Stimulated activated naive CD8-positive, alpha-beta T cell treated with anti-CD3 and anti-CD28 coated beads, Interleukin-15, amount 100 ng/mL, for 72 hours (primary cell): ENCODE measurements around the gene SEMG2.

Experiments
- ATAC-seq: fragments of 150-1000 bp; cut with Tn5 transposase; 2 replicates; pipeline ENCODE4 v1.10.0; 2021; ENCODE audit warnings: mild to moderate bottlenecking, moderate library complexity
- DNase-seq, 2 donors: peaks; one replicate each; pipeline ENCODE4 v3.0.0; 2021 to 2022
- H3K27ac Mint-ChIP-seq, 2 donors: one replicate each; pipeline ENCODE4 v1.8.0; 2022; ENCODE audit warnings: mild to moderate bottlenecking in 2 of 2, mixed read lengths in 2 of 2, moderate library complexity in 2 of 2
- H3K27me3 Mint-ChIP-seq: one replicate; pipeline ENCODE4 v1.8.0; 2022; ENCODE audit warnings: mixed read lengths
- H3K4me1 Mint-ChIP-seq: one replicate; pipeline ENCODE4 v1.8.0; 2022; ENCODE audit warnings: mild to moderate bottlenecking, mixed read lengths
- H3K4me3 Mint-ChIP-seq, 2 donors: one replicate each; pipeline ENCODE4 v1.8.0; 2022; ENCODE audit warnings: mild to moderate bottlenecking in 2 of 2, mixed read lengths in 2 of 2, moderate library complexity in 1 of 2
- H3K9me3 Mint-ChIP-seq, 2 donors: one replicate each; pipeline ENCODE4 v1.8.0; 2022; ENCODE audit warnings: mixed read lengths in 2 of 2

The SEMG2 gene, protein sequence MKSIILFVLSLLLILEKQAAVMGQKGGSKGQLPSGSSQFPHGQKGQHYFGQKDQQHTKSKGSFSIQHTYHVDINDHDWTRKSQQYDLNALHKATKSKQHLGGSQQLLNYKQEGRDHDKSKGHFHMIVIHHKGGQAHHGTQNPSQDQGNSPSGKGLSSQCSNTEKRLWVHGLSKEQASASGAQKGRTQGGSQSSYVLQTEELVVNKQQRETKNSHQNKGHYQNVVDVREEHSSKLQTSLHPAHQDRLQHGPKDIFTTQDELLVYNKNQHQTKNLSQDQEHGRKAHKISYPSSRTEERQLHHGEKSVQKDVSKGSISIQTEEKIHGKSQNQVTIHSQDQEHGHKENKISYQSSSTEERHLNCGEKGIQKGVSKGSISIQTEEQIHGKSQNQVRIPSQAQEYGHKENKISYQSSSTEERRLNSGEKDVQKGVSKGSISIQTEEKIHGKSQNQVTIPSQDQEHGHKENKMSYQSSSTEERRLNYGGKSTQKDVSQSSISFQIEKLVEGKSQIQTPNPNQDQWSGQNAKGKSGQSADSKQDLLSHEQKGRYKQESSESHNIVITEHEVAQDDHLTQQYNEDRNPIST

DNA sequence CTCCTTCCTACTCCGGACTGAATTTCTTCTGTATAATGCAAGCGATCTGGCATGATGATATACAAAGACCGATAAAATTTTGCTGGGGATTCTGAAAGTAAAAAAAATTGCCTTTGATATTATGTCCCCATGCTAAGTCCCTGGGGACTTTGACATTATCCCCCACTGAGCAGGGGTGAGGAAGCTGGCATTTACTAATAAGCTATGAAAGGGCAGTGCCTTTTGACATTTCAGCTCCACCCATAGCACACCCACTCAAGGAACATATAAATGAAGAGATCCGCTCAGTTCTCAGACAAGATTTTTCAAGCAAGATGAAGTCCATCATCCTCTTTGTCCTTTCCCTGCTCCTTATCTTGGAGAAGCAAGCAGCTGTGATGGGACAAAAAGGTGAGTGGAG, at the start of gene SEMG2:
Gene SEMG2, plus strand, starts transcription at position 298 of the 400 bp plus-strand sequence. Its CDS starts 17 bp downstream, at position 315.
- ATAC-seq, result no peak
- Mint-ChIP-seq H3K9me3 (no peaks in the 10 kb centered on the region), H3K4me3 (no peak within 1 kb of the TSS), H3K27ac (no peak within 1 kb of the TSS), H3K4me1 (no peaks in the 10 kb centered on the region), H3K27me3 (peaks cover 27% of the 10 kb centered on the region)
- DNase-seq, result no peak

DNA sequence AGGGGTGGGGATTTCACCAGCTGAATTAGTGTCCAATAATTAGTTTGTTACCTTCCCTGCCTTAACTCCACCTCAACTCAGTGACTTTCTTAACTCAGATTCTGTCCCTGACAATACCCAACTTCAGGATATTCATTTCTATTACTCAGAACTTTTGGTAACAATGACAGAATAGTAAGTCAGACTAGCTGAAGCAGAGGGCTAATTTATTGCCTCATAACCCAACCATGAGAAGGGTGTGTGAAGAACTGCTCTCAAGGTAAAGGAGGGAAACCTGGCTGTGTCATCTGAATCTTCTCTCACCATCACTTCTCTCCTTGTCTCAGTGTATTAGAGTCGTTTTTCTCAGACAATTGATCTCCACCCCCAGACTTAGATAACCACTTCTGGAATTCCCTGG, 47.7 kb upstream of the SEMG2 start:
- H3K27ac Mint-ChIP-seq, result no peak overlapping the region
- H3K9me3 Mint-ChIP-seq, result no peaks in the 10 kb centered on the region
- DNase-seq (no peak), ATAC-seq (no peak)
- no peak overlapping the region for H3K4me3 Mint-ChIP-seq
- no peaks in the 10 kb centered on the region for H3K4me1 Mint-ChIP-seq
- H3K27me3 Mint-ChIP-seq, result peaks cover 28% of the 10 kb centered on the region

DNA sequence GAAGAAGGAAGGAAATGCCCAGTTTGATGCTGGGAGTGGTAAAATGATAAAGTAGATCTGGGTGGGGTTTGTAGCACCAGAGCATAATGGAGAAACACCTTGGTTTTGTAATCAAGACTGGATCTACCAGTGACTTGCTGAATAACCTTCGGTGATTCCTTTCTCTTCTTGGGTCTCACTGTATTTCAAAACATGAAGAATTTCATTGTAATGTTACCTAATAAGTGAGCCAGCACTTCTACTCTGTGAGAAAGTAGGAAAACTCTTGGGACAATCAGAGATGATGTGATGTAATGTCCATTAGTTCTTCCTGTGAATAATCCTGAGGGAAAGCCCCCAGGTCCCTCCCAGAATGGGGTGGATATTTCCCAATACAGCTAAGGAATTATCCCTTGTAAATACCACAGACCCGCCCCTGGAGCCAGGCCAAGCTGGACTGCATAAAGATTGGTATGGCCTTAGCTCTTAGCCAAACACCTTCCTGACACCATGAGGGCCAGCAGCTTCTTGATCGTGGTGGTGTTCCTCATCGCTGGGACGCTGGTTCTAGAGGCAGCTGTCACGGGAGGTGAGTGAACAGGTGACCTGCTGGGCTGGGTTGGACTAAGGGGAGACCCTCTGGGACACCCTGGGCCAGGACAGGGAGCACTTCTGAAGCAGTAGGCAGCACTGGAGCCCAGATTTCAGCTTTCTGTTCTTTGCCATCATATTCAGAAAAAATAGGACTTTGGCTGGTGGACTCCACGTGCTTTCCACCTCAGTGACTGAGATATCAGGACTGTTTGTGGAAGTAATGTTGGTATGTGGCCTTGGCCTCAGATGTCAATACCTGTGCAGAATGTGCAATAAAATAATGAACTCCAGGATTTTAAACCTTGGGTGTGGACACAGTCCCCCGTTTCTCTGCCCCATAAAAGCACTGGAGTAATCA, 46.5 kb upstream of the SEMG2 start, which contains the start of gene PI3:
Gene PI3, plus strand, starts transcription at position 469 of the 931 bp plus-strand sequence. Its CDS starts 21 bp downstream, at position 490.
- Mint-ChIP-seq H3K27ac (no peak within 1 kb of the TSS), H3K9me3 (no peaks in the 10 kb centered on the region), H3K4me3 (no peak within 1 kb of the TSS), H3K4me1 (no peaks in the 10 kb centered on the region), H3K27me3 (peaks cover 28% of the 10 kb centered on the region)
- no peak for DNase-seq
- ATAC-seq, result no peak

DNA sequence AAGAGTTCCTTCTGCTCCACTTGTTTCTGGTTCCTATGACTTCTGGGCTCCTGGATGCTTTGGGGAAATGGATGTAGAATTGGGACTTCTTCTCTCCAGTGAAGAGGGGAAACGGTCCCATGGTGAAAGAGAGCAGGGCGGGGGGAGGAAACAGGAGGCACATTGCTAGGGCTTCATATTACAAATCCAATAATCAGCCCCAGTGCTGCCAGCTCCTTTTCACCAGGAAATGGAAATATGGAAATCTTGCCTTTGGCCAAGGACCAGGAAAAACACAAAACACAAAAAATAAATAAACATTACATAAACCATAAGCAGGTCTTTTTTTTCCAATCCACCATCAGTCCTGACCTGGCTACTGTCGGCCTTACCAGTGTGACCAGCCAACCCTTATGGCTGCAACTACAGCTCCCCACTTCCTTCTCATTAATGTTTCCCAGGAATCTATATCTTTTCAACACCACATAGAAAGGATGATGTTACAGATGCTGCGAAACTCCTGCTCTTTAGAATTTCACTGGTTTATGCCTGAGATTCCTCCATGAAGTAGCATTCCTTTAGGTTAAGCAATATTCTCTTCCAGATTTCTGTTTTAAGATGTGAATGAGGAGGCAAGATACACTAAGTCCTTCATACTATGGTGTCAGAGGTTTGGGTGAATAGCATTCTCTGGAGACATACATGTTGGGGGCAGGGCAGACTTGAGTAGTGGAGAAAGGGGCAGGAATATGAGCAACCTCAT, 44.5 kb upstream of the SEMG2 start:
- Mint-ChIP-seq H3K27ac (no peak overlapping the region), H3K9me3 (no peaks in the 10 kb centered on the region), H3K4me1 (no peaks in the 10 kb centered on the region), H3K27me3 (peaks cover 17% of the 10 kb centered on the region), H3K4me3 (no peak overlapping the region)
- no peak for DNase-seq
- no peak for ATAC-seq

DNA sequence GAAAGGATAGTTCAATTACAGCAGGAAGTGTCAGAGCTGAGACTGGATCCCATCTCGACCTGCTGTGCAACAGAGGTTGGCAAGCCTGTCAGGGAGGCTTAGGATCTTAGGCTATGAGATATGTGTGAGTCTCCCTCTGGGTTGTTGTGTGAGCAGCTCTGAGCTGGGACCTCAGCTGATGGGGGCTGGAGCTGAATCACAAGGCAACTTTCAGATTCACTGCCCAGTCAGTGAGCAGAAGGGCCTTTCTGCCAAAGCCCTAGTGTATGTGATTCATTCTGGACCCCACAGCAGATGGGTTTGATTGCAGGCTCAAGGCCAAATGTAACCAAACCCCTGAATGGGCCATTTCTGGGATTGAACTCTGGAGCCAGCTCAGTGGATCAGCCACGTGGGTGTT, 42.0 kb upstream of the SEMG2 start:
- ATAC-seq (no peak), DNase-seq (no peak)
- Mint-ChIP-seq H3K4me1 (no peaks in the 10 kb centered on the region), H3K27me3 (peaks cover 17% of the 10 kb centered on the region), H3K9me3 (no peaks in the 10 kb centered on the region), H3K4me3 (no peak overlapping the region), H3K27ac (no peak overlapping the region)

DNA sequence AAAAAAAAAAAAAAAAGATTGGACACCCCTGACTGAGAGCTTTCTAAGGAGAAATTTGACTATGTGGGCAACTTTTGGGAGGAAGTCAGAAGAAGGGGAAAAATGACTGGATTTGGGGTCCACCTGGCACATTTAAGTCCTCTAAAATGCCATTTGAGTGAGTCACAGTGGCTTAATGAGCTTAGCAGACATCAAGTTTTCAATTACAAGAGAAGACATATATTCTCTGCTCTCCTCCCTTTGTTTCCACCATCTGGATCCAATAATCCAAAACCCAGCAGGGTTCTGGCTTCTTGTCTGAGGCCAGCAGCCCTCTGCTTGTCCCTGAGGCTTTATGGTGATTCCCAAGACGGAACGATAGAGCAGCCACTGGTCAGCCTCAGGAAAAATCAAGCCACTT, 39.5 kb upstream of the SEMG2 start:
- Mint-ChIP-seq H3K4me3 (no peak overlapping the region), H3K27me3 (peaks cover under 1% of the 10 kb centered on the region), H3K4me1 (no peaks in the 10 kb centered on the region), H3K27ac (no peak overlapping the region), H3K9me3 (no peaks in the 10 kb centered on the region)
- ATAC-seq, result no peak
- no peak for DNase-seq

DNA sequence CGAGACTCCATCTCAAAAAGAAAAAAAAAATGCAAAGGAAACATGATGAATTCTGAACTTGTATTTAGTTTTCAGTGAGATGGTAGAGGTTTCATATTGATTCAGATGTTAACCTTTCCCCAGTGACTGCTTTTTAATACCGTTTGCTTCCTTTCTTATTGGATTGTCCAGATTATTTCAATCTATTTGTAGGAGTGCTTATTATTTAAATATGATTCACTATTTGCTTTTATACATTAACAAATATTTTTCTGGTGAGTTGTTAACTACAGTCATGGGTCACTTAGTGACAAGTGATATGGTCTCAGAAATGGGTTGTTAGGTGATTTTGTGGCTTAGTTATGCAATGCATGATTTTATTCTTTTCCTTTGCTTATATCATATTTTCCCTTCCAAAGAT, 38.1 kb upstream of the SEMG2 start:
- H3K9me3 Mint-ChIP-seq, result no peaks in the 10 kb centered on the region
- no peaks in the 10 kb centered on the region for H3K4me1 Mint-ChIP-seq
- H3K27ac Mint-ChIP-seq, result no peak overlapping the region
- H3K27me3 Mint-ChIP-seq, result no peaks in the 10 kb centered on the region
- no peak for ATAC-seq
- H3K4me3 Mint-ChIP-seq, result no peak overlapping the region
- DNase-seq, result no peak

DNA sequence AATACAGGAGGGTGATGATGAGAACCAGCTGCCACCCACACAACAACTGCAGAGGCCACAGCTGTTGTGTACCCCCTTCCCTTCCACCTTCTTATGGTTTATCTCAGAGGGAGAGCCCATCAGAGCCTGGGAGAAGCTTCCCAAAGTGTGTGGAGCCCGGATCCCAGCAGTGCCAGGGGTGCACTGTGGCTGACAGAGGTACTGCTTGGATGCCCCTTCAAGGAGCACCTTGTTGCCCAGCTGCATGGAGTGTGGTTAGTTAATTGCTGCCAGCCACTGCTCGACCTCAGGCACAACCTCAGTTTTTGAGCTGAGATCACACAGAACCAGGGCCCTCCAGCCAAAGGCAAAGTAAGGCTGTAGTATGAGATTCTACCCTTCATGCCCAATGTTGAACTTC, 33.5 kb upstream of the SEMG2 start:
- no peak for ATAC-seq

DNA sequence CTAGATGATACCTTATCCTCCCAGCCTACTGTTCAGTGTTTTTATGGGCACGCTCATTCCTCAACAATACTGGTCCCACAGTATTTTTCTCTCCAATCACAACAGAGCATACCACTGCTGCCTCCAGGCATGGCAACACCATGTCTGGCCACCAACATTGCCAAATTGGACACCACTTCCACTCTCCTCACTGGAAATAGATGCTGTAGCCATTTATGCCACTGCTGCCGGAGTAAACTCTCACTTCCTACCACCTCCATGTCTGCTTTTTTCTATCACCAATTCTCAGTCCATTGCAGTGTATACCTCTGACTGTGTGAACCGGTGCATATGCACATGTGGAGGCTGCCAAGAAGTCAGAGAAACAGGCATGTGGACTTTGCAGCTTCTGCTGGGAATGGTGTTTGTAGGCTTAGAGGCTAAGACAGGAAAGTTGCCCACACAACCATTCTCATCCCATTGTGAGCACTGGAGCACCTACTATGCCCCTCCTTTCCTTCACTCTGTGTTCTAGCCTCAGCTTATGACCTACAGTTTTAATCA, 32.0 kb upstream of the SEMG2 start:
- H3K4me3 Mint-ChIP-seq, result no peak overlapping the region
- H3K9me3 Mint-ChIP-seq, result no peaks in the 10 kb centered on the region

More for the DNA sequence above, 33.5 kb upstream of the SEMG2 start:
- no peaks in the 10 kb centered on the region for H3K27me3 Mint-ChIP-seq
- DNase-seq, result no peak
- H3K4me1 Mint-ChIP-seq, result no peaks in the 10 kb centered on the region
- H3K27ac Mint-ChIP-seq, result no peak overlapping the region
- H3K4me3 Mint-ChIP-seq, result no peak overlapping the region
- H3K9me3 Mint-ChIP-seq, result no peaks in the 10 kb centered on the region

DNA sequence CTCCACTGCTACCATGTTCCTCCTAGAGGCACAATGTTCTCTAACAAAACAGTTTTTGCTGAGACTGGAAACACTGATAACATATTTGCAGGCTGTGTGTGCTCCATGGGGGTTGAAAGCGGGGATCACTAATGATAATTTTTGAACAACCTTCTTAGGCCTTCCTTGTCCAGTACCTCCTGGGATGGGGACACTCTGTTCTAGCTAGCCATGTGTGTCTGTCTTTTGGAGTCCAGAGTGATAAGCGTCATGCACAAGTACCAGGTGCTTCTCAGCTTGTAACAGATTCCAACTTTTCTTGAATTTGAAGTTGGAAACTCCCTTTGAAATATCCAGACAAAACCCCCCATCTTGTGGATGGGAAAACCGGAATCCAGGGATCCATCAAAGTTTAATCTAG, 31.3 kb upstream of the SEMG2 start:
- no peak for DNase-seq
- ATAC-seq, result no peak
- H3K4me1 Mint-ChIP-seq, result no peaks in the 10 kb centered on the region
- no peak overlapping the region for H3K4me3 Mint-ChIP-seq
- no peaks in the 10 kb centered on the region for H3K9me3 Mint-ChIP-seq
- no peak overlapping the region for H3K27ac Mint-ChIP-seq
- H3K27me3 Mint-ChIP-seq, result no peaks in the 10 kb centered on the region

More for the DNA sequence above, 32.0 kb upstream of the SEMG2 start:
- Mint-ChIP-seq H3K27ac (no peak overlapping the region), H3K4me1 (no peaks in the 10 kb centered on the region), H3K27me3 (no peaks in the 10 kb centered on the region)
- no peak for ATAC-seq
- DNase-seq, result no peak

DNA sequence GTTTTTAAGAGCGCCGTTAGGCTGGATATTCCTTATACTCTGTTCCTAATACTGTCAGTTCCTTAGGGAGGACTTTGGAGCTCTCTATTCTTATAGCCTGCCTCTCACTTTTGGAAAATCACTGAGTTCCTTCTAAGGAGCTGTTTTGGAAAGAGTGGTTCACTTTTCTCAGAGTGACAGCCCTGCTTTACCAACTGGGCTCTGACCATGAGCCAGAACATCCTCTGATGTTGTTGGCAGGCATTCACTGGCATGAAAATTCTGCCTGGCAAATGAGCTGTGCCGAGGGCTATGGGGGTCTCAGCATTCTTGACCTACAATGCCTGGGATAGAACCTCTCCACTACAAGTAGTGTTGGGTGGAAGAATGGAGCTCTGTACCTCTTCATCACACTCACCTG, 29.2 kb upstream of the SEMG2 start:
- no peak overlapping the region for H3K27ac Mint-ChIP-seq
- H3K4me1 Mint-ChIP-seq, result no peaks in the 10 kb centered on the region
- no peaks in the 10 kb centered on the region for H3K27me3 Mint-ChIP-seq
- no peak overlapping the region for H3K4me3 Mint-ChIP-seq
- ATAC-seq (no peak), DNase-seq (no peak)
- no peaks in the 10 kb centered on the region for H3K9me3 Mint-ChIP-seq

DNA sequence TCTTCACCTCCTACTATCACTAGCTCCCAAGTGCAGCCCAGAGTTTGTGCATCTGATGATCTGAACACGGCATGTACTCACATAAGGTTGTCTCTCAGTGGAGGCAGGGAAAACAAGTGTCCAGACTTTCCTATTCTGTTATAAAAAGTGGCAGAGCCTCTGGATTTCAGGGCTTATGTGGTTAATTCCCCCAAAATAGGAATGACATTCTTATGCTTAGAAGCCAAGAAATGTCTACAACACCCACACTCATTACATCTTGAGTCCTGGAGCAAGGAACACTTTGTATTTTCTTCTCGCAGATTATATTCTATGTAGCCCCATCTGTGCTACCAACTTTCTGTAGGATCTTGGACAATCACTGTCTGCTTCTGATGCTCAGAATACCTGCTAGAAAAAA, 27.8 kb upstream of the SEMG2 start:
- Mint-ChIP-seq H3K9me3 (no peaks in the 10 kb centered on the region), H3K27ac (no peak overlapping the region), H3K4me3 (no peak overlapping the region), H3K4me1 (no peaks in the 10 kb centered on the region), H3K27me3 (peaks cover 4% of the 10 kb centered on the region)
- ATAC-seq (no peak), DNase-seq (no peak)

DNA sequence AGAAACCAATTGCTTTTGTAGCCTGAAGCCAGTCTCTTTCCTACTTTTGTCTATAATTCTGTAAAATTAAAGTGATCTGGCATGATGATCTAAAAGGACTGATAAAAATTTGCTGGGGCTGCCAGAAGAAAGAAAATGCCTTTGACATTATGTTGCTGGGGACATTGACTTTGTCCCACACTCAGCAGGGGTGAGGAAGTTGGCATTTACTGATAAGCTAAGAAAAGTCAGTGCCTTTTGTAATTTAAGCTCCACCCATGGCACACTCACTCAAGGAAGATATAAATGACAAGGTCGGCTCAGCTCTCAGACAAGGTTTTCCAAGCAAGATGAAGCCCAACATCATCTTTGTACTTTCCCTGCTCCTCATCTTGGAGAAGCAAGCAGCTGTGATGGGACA, 14.4 kb upstream of the SEMG2 start, which contains the start of gene SEMG1:
Gene SEMG1, plus strand, starts transcription at position 309 of the 400 bp plus-strand sequence. Its CDS starts 21 bp downstream, at position 330.
- Mint-ChIP-seq H3K4me1 (no peaks in the 10 kb centered on the region), H3K9me3 (peaks cover 5 to 6% of the 10 kb centered on the region in 2 donors), H3K4me3 (no peak within 1 kb of the TSS), H3K27ac (no peak within 1 kb of the TSS), H3K27me3 (peaks cover 51% of the 10 kb centered on the region)
- ATAC-seq, result no peak
- DNase-seq, result no peak

DNA sequence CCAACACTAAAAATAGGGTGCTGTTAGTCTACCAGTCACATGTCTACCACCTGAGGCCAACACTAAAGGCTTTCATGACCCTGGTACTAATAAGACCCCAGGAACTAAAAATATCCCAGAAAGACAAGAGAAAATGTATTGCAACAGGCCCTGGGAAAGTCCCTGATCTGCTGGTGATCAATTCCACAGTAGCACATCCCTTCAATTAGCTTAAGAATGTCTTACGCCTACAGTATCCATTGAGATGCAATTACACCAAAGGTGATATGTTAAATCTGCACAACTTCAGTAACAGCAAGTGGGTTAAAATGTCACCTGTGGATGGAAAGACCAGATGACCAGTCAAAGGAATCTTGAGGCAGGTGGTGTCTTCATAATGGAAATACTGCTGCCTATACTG, 11.2 kb upstream of the SEMG2 start:
- no peak overlapping the region for H3K27ac Mint-ChIP-seq
- no peak for ATAC-seq
- H3K27me3 Mint-ChIP-seq, result peaks cover 61% of the 10 kb centered on the region

More for the DNA sequence above, 11.2 kb upstream of the SEMG2 start:
- no peak for DNase-seq
- Mint-ChIP-seq H3K9me3 (no peaks in the 10 kb centered on the region), H3K4me1 (no peaks in the 10 kb centered on the region), H3K4me3 (no peak overlapping the region)
